Measurements from ENCODE around the gene DSCAM.

The DSCAM gene

GRCh38 chr21:40835184-40835694, 11.7 kb downstream of the DSCAM start:
- no peak for ATAC-seq

- ATAC-seq, result no peak
These were observed 13.8 kb downstream of the DSCAM start for GRCh38 chr21:40833184-40833583.

- ATAC-seq, result no peak
These were observed 14.6 kb downstream of the DSCAM start for GRCh38 chr21:40832316-40832715.

- no peak for ATAC-seq
These were observed 16.1 kb downstream of the DSCAM start for GRCh38 chr21:40830836-40831235.

- ATAC-seq, result no peak
These were observed 17.2 kb downstream of the DSCAM start for GRCh38 chr21:40829791-40830190.

- no peak for ATAC-seq
These were observed 17.6 kb downstream of the DSCAM start for GRCh38 chr21:40829308-40829707.

GRCh38 chr21:40827509-40827908, 19.4 kb downstream of the DSCAM start:
- ATAC-seq, result no peak

- no peak for ATAC-seq
These were observed 27.7 kb downstream of the DSCAM start for GRCh38 chr21:40819071-40819900.

GRCh38 chr21:40813918-40814317, 33.0 kb downstream of the DSCAM start:
- no peak for ATAC-seq

GRCh38 chr21:40809673-40810197, 37.2 kb downstream of the DSCAM start:
- no peak for ATAC-seq

GRCh38 chr21:40803101-40803500, 43.9 kb downstream of the DSCAM start:
- ATAC-seq, result no peak

- no peak for ATAC-seq
These were observed 46.8 kb downstream of the DSCAM start for GRCh38 chr21:40800126-40800525.

GRCh38 chr21:40797891-40798290, 49.1 kb downstream of the DSCAM start:
- no peak for ATAC-seq

- no peak for ATAC-seq
These were observed 49.5 kb downstream of the DSCAM start for GRCh38 chr21:40797410-40797809.

GRCh38 chr21:40796464-40796863, 50.5 kb downstream of the DSCAM start:
- ATAC-seq, result no peak

- no peak for ATAC-seq
These were observed 51.6 kb downstream of the DSCAM start for GRCh38 chr21:40795313-40795712.

GRCh38 chr21:40792691-40793456, 54.1 kb downstream of the DSCAM start:
- ATAC-seq, result no peak

- ATAC-seq, result no peak
These were observed 58.3 kb downstream of the DSCAM start for GRCh38 chr21:40788635-40789034.

- no peak for ATAC-seq
These were observed 63.6 kb downstream of the DSCAM start for GRCh38 chr21:40783404-40783803.

- no peak for ATAC-seq
These were observed 76.4 kb downstream of the DSCAM start for GRCh38 chr21:40770435-40771055.

- ATAC-seq, result no peak
These were observed 77.7 kb downstream of the DSCAM start for GRCh38 chr21:40769231-40769630.

GRCh38 chr21:40768056-40768455, 78.9 kb downstream of the DSCAM start:
- ATAC-seq, result no peak

- ATAC-seq, result no peak
These were observed 80.6 kb downstream of the DSCAM start for GRCh38 chr21:40766381-40766780.

Measured in activated CD4-positive, CD25-positive, alpha-beta regulatory T cell treated with anti-CD3 and anti-CD28 coated beads, Interleukin-2, amount 50 U/mL, for 24 hours (primary cell).